Testis (tissue), 3 donors: ENCODE measurements around the gene BNC1. TPM values are rescaled to one million over a fixed set of nuclear protein-coding genes. Genes with fewer than 3 reads are reported as not detected.
A peak's percentile ranks its signal among the peaks of the same experiment; 100 is the strongest.

Source experiments
- DNase-seq: peaks from one replicate; pipeline ENCODE4 v3.0.0-alpha.2; 2019
- H3K27ac ChIP-seq, 2 donors: fragments of 200-600 bp; sonication (generic); one replicate each; pipeline ENCODE4 v1.5.1; 2019
- H3K27me3 ChIP-seq: fragments of 200-600 bp; sonication (generic); one replicate; pipeline ENCODE4 v1.5.1; 2019
- H3K36me3 ChIP-seq: fragments of 200-600 bp; sonication (generic); one replicate; pipeline ENCODE4 v1.5.1; 2017; ENCODE audit warnings: low read depth; ENCODE audit errors: missing control alignments
- H3K4me1 ChIP-seq: fragments of 200-600 bp; sonication (generic); one replicate; pipeline ENCODE4 v1.5.1; 2019
- H3K4me3 ChIP-seq, 2 donors: fragments of 200-600 bp; sonication (generic); one replicate each; pipeline ENCODE4 v1.5.1; 2017 to 2019
- H3K9me3 ChIP-seq: fragments of 200-600 bp; sonication (generic); one replicate; pipeline ENCODE4 v1.5.1; 2017
- POLR2A ChIP-seq: fragments of 450-650 bp; IDR thresholded peaks from one replicate; pipeline ENCODE4 v1.6.1; 2017; ENCODE audit warnings: antibody characterized with exemption, mild to moderate bottlenecking, moderate library complexity
- WGBS, 2 donors: methylation state at CpG; one replicate each; pipeline ENCODE4 v1.1.5; 2018; 5-methylcytosine and 5-hydroxymethylcytosine counted together
- intact Hi-C: fragments of 100-400 bp; cut with DNase I; formaldehyde crosslinking; loops from one replicate; pipeline ENCODE4 v1.15.1; 2023; ENCODE audit warnings: low total_unique reads
- polyA plus RNA-seq: library from polyadenylated mRNA; stranded (reverse); fragments of 350-450 nt; fragmentation: Illumina TruSeq; extraction: RNeasy Lipid Tissue Mini Kit (QIAGEN cat#74804); gene quantifications from one replicate; pipeline ENCODE4 v1.2.3, GENCODE V29; 2014; ENCODE audit warnings: low read depth, low replicate concordance; ENCODE audit not compliant: insufficient read depth
- total RNA-seq, 2 donors: library from RNA; depleted of rRNA; stranded (reverse); fragments of >200 nt; gene quantifications; one replicate each; pipeline ENCODE4 v1.2.3, GENCODE V29; 2016
- TF ChIP-seq, protein P1 (sequence below), 3 experiments: fragments of 450-650 bp in 2 of 3; fragments of 200-600 bp in 1 of 3; sonication (generic) in 1 of 3; IDR thresholded peaks; one replicate each; pipeline ENCODE4 v1.5.1; 2016 to 2019; ENCODE audit warnings: antibody characterized with exemption in 3 of 3, mild to moderate bottlenecking in 2 of 3, moderate library complexity in 1 of 3

Gene BNC1
- total and polyA plus RNA-seq, 3 donors from 2014 or later, result 26.2 to 75.4 (median 32.7) TPM

DNA sequence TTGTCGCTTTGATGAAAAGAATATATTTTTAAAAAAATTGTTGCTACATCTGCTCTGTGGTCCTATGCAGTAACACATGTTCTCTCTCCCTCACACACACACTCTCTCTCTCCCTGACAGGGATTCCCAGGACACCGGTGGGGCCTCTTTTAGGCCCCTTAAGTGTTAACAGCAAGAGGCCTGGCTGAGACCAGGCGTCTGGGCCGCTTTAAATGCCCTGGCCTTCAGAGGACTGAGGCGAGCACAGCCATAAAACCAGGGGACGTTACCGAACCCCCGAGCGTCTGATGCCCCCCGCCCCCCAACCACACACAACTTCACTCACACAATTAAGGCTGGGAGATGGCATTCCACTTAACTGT, 1.7 kb downstream of the BNC1 start:
- Histone ChIP-seq H3K36me3 (no peaks in the 10 kb centered on the region), H3K9me3 (no peaks in the 10 kb centered on the region), H3K27me3 (no peaks in the 10 kb centered on the region), H3K4me1 (no peaks in the 10 kb centered on the region), H3K4me3 (peak overlapping the region; percentile 47 to 61), H3K27ac (peak overlapping the region in 1 of 2 donors; percentile 66)
- intact Hi-C loops, result no loop called here
- TF ChIP-seq, protein P1, sequence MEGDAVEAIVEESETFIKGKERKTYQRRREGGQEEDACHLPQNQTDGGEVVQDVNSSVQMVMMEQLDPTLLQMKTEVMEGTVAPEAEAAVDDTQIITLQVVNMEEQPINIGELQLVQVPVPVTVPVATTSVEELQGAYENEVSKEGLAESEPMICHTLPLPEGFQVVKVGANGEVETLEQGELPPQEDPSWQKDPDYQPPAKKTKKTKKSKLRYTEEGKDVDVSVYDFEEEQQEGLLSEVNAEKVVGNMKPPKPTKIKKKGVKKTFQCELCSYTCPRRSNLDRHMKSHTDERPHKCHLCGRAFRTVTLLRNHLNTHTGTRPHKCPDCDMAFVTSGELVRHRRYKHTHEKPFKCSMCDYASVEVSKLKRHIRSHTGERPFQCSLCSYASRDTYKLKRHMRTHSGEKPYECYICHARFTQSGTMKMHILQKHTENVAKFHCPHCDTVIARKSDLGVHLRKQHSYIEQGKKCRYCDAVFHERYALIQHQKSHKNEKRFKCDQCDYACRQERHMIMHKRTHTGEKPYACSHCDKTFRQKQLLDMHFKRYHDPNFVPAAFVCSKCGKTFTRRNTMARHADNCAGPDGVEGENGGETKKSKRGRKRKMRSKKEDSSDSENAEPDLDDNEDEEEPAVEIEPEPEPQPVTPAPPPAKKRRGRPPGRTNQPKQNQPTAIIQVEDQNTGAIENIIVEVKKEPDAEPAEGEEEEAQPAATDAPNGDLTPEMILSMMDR (IDR thresholded peaks at IDR 0.05), result no peak
- no peak for TF ChIP-seq POLR2A
- WGBS, 2 donors, result 19 to 20% methylated on average over 10 of the region's 10 CpGs
- peak; percentile 19 for DNase-seq

GRCh38 chr15:83282141-83282540, 2.3 kb downstream of the BNC1 start:
- Histone ChIP-seq H3K4me3 (no peak overlapping the region), H3K27ac (no peak overlapping the region), H3K27me3 (no peaks in the 10 kb centered on the region), H3K9me3 (no peaks in the 10 kb centered on the region), H3K4me1 (no peaks in the 10 kb centered on the region), H3K36me3 (no peaks in the 10 kb centered on the region)
- intact Hi-C loops, result no loop called here
- TF ChIP-seq, protein P1 (IDR thresholded peaks at IDR 0.05), result no peak
- no peak for TF ChIP-seq POLR2A
- 73 to 76% methylated on average over 5 of the region's 5 CpGs for WGBS, 2 donors
- DNase-seq, result no peak

DNA sequence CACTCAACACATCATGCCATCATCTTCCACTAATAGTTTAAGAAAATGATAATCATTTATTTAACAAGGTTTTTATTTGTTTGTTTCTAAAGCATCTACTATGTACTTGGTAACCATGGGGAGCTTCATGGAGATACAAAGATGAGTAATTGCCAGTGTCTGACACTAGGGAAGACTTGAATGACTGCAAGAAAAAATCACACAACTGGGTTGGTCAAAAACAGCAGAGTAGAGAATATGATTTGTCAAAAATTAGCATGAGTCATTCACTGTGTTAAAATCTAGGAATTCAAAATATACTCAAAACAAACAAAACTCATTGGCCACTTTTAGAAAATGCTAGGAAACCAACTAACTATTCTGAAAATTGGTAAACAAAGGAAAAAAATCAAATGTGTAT, 6.3 kb downstream of the BNC1 start:
- Histone ChIP-seq H3K4me3 (no peak overlapping the region), H3K36me3 (no peaks in the 10 kb centered on the region), H3K4me1 (no peaks in the 10 kb centered on the region), H3K9me3 (no peaks in the 10 kb centered on the region), H3K27ac (no peak overlapping the region), H3K27me3 (no peaks in the 10 kb centered on the region)
- intact Hi-C loops, result no loop called here
- DNase-seq, result no peak
- TF ChIP-seq, protein P1 (IDR thresholded peaks at IDR 0.05), result no peak
- TF ChIP-seq POLR2A, result no peak

- TF ChIP-seq, protein P1 (IDR thresholded peaks at IDR 0.05), result no peak
- TF ChIP-seq POLR2A, result no peak
- DNase-seq, result no peak
- WGBS, 2 donors, result 92% methylated on average over 5 of the region's 5 CpGs
These were observed 7.8 kb downstream of the BNC1 start for GRCh38 chr15:83276661-83277060.

DNA sequence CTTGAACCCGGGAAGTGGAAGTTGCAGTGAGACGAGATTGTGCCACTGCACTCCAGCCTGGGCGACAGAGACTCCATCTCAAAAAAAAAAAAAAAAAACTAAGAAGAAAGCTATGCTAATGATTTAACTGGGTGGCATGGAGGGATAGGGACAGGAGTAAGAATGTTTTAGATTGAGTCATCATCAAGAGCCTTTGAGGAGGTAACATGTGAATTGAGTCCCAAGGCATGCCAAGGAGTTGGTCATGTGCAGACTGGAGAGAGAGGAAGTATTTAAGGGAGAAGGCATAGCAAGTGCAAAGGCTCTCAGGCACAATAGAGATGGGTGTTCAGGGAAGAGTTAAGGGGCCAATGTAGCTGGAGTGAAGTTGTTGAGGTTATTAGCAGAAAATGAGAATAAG, 9.1 kb downstream of the BNC1 start:
- no peak overlapping the region for H3K27ac ChIP-seq
- TF ChIP-seq, protein P1 (IDR thresholded peaks at IDR 0.05), result no peak
- TF ChIP-seq POLR2A, result no peak
- no peak for DNase-seq
- WGBS, 2 donors, result 94 to 95% methylated on average over 3 of the region's 3 CpGs
- no peaks in the 10 kb centered on the region for H3K4me1 ChIP-seq
- no peaks in the 10 kb centered on the region for H3K36me3 ChIP-seq
- H3K4me3 ChIP-seq, result no peak overlapping the region
- intact Hi-C loops, result no loop called here
- no peaks in the 10 kb centered on the region for H3K9me3 ChIP-seq
- no peaks in the 10 kb centered on the region for H3K27me3 ChIP-seq

More at GRCh38 chr15:83276661-83277060, 7.8 kb downstream of the BNC1 start:
- Histone ChIP-seq H3K27ac (no peak overlapping the region), H3K4me3 (no peak overlapping the region), H3K27me3 (no peaks in the 10 kb centered on the region), H3K36me3 (no peaks in the 10 kb centered on the region), H3K4me1 (no peaks in the 10 kb centered on the region), H3K9me3 (no peaks in the 10 kb centered on the region)
- intact Hi-C loops, result no loop called here
